Activated CD8-positive, alpha-beta memory T cell treated with anti-CD3 and anti-CD28 coated beads, Interleukin-2, amount 50 U/mL, for 1 hour (primary cell): ENCODE measurements around the gene GDAP2.
A peak's percentile ranks its signal among the peaks of the same experiment; 100 is the strongest.
"Not testable (repeated sequence)": the region's sequence is repeated elsewhere in the genome, so short reads cannot be mapped to it uniquely, and the experiment has no call there.

ENCODE experiments used
- DNase-seq: peaks from one replicate; pipeline ENCODE4 v3.0.0-alpha.2; 2020; ENCODE audit errors: extremely low read depth

GDAP2 gene, protein sequence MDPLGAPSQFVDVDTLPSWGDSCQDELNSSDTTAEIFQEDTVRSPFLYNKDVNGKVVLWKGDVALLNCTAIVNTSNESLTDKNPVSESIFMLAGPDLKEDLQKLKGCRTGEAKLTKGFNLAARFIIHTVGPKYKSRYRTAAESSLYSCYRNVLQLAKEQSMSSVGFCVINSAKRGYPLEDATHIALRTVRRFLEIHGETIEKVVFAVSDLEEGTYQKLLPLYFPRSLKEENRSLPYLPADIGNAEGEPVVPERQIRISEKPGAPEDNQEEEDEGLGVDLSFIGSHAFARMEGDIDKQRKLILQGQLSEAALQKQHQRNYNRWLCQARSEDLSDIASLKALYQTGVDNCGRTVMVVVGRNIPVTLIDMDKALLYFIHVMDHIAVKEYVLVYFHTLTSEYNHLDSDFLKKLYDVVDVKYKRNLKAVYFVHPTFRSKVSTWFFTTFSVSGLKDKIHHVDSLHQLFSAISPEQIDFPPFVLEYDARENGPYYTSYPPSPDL

DNA sequence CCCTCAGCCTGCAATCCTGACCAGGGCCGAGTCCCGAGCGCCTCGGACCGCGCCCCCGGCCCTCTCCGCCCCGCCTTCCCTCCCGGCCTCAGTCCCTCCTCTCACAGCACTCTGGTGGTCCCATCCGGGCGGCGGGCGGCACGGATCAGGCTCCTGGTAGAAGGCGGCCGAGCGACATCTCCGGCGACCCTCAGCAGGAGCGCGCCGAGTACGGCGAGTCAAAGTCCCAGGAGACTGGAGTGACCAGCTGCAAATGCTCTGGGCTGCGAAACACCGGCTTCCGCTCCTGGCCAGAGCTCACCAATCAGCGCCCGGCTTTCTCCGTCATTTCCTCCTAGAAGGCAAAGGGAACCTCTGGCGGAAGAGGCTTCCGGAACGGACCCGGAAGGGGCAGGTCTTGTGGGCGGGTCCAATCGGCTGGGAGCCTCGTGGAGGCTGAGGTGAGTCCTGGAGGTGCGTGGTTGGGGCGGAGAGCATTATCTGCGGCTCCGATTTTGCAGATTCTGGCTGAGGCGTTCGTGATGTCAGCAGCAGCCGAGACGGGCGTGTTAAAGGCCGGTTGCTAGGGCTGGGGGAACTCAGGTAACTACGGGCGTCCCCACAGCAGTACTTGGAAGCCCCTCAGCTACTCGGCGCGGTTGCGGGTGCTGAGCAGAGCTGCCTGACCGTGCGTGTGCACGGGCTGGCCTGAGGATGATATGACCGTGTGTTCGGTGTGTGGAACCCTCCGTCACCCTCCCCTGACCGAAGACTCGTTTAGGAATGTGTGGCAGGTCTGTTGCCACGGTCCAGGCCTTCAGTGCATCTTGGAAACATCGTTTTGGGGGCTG, at the start of gene GDAP2, which contains the start of gene WDR3:
TSS of gene GDAP2 (minus strand) at position 279 of the 830 bp plus-strand sequence. CDS start 9,264 bp downstream, outside the sequence.
TSS of gene WDR3 (plus strand) at position 397 of the 830 bp plus-strand sequence. CDS start 3,581 bp downstream, outside the sequence.
- DNase-seq: peak; percentile 93

DNA sequence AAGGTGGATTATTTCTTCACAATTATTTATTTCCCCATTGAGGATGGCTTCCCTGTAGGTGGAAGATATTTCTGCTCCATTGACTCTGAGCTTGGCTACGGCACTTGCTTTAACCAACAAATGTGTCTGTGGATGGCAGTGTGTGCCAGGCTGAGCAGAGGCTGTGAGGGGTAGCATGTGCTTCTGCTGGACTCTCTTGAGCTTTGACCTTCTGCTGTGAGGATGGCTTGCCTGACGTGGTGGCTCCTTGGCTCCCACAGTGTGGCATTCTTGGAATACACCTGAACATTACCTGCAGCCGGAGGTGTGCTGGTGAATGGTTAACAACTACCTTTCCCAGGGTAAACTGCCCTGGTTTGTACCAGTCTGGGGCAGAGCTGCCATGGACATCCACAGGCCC, 47.0 kb upstream of the GDAP2 start:
- DNase-seq: no peak

DNA sequence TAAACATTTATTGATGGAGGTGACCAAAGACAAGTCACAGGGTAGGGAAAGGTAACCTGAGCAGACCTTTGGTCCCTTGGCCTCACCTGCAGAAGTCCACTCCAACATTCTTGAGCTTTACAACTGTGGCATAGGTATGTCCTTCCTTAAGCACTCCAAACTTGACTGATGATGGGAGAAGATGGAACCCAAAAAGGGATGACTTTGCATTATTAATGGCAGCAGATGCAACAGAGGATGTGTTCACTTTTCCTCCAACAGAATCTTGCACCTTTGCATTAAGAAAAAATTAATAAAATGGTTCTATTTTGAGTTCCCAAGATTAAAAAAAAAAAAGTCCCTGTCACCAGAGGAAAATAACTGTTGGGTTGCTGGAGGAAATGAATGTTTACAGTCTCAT, 42.4 kb upstream of the GDAP2 start:
- DNase-seq: no peak

DNA sequence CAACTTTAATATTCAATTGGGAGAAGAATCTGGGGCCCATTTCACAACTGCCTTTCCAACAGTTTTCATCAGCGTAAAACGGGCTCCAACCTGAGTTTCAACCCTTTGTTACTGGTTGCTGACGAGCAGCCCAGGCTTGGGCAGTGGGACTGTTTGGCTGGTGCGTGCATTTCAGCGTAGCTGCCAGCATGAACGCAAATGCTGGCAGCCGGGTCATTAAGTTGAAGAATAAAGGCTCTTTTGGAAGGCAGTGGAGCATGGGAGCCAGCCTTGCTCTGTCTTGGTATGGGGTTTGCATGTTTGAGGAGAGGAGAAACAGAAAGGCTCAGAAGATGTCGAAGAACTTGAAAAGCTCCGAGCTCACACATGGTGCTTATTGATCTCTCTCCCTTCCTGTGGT, 40.8 kb upstream of the GDAP2 start:
- no peak for DNase-seq

DNA sequence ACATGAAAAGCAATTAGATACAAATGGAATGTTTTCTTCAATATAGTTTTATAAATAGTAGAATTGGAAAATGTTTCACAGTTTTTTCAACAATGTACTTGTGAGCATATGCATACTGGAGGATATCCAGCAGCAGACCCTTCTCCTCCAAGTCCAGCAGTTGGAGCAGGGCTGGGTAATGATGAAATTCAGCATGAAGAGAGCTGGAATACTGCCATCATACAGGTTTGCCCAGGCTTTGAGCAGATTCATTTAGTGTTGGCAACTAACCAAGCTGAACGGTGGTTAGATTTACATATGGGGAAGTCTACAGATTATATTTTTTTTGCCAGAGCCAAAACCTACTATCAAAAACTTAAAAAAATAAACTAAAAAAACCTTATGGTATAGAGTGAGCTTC, 38.5 kb upstream of the GDAP2 start:
- no peak for DNase-seq

DNA sequence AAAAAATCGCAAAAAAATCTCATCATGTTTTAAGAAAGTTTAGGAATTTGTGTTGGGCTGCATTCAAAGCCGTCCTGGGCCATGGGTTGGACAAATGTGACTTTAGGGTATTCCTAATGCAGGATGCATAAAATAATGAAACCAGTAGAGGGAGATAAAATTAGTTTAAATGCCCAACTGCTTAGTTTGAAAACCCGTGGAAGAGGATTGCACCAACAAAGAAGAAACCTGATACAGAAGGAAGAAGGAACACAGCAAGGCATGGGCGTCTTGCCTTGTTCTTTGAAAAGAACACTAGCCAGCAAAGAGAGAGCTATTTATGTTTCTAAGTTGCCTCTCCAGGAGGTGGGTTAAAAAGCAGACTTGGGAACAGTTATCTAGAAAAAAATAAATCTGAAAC, 38.1 kb upstream of the GDAP2 start:
- DNase-seq: no peak

DNA sequence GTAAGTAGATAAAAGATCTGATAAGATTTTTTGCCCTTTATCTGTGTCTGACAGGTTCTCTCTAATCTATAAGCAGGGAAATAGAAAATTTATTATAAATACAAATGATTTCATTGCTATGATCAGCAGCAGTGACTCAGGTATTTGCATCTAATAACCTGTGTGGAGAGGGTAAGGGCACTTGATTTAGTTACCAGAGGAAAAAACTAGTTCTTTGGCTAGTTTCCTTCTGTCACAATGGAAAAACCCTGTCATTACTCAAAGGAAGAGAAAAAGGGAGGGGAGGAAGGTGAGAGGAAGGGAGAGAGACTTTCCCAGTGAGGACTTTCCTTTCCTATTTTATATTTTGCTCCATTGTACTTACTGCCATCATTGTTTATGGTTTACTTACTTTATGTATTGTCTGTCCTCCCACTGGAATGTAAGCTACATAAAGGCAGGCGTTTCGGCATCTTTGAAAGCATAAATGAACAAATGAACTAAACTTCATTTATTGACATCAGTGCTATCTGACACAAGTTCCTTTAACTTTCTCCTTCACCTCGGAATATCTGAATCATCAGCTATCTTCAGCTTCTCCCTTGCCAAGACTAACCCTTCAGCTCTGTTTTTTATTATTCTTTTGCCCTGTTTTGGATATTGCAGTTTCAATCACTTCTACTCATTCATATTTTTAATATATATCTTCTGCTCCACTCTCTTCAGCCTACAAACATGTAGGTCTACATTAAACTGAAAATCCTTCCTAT, 35.0 kb upstream of the GDAP2 start:
- no peak for DNase-seq

DNA sequence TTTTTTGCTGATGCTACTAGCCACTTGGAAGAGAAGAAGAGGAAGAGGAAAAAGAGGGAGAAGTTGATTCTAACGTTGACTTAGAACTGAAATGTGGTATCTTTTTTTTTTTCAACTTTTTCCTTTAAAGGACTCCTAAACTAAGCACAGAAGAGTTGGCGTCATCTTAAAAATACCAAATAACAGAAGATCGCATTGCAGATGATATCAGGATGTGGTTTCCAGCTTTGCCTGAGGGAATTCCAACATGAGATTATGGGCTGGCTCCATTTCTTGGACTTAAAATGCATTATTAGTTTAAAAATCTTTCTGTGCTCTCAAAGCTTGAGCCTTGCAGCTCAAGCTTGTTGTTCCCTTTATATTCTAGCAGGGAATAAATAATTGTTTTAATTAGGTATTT, 29.9 kb upstream of the GDAP2 start:
- DNase-seq: no peak

DNA sequence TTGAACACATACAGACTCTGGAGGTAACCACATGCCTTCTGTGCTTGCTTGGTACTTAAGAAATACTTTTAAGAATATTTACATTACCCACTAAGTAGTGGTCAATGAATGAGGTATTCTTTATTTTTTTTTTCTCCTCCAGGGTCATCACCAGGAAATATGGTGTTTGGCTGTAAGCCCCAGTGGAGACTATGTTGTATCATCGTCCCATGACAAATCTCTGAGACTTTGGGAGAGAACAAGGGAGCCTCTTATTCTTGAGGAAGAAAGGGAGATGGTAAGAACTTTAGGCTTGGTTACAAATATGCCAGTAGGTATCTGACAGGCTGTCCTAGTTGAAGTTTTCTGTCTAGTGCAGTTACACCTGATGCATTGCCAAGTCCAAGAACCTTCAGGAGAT, 23.0 kb upstream of the GDAP2 start:
- DNase-seq: no peak

DNA sequence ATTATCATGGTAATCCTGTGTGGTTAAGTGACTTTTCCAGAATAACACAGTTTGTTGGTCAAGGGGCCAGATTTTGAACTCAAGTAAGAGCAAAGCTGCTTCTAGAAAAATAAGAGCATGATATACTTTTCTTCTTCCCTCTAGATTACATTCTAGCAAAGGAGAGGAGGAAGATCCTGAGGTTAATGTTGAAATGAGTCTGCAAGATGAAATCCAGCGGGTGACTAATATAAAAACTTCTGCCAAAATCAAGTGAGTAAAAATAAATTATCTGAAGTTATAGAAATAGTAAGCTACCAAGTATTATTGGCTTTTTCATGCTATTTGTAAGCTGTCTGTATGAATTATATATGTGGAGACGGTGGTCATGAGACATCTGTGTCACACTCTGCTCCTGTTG, 12.9 kb upstream of the GDAP2 start:
- no peak for DNase-seq

DNA sequence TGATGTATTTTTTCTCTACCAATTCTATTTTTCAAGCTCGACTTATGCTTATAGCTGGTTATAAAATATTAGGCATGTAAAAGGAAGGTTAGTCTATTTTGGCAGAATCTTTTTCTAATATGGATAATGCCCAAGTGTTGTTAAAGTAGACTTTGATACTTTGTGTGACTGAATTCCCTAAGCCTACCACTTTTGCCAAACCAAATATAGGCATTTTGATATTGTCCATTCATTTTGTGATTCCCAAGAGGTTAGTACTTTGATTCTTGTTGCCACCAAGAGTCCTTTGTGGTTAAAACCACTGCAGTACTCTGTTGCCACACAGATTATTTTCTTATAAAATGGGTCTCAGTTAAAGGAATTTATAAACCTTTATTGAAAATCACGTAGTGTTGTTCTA, 4.3 kb upstream of the GDAP2 start:
- no peak for DNase-seq

DNA sequence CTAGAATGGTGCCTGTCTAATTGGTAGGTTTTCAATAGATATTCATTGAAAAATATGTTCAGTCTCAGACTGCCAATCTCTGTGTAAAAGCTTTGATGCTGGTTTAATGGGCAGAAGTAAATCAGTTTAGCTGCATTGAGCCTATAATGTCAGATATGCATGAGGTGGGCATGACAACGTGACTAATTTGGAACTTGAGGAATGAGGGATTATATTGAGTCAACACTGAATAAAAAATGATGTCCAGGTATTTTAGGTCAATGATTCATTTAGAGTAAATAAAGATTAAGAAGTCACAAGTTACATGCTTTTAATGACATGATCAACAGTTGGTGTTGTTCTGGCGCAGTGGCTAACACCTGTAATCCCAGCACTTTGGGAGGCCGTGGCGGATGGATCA, 3.2 kb upstream of the GDAP2 start:
- no peak for DNase-seq

DNA sequence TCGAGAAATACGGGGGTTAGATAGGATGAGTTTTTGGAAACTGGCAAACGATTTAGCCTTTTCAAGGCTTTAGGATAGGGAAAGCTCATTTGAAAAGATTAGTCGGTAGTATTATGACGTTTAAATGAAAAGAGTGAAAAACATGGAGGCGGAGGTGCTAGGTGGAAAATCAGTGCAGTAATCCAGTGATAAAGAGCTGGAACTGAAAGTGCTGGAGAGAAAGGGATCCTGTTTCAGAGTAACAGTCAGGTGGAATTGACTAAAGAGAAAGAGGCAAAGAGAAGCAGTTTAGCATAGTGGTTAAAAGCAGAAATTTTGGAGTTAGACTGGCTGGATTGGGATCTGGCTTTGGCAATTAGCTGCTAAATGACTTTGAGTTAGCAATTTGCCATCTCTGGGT, 1.1 kb upstream of the GDAP2 start:
- DNase-seq: no peak

DNA sequence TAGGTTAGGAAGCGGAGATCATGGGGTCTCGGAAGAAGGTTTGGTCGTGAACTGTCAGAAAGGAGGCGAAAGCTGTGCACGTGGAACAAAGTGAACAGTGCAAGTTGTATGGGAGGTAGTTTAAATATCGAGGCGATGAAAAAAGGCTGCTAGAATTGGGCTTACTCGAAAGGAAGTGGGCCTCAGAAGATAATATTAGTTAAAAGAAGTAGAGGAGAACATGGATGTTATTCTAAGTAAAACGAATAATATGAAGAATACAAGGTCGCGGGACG, 689 bp upstream of the GDAP2 start:
- DNase-seq: no peak

DNA sequence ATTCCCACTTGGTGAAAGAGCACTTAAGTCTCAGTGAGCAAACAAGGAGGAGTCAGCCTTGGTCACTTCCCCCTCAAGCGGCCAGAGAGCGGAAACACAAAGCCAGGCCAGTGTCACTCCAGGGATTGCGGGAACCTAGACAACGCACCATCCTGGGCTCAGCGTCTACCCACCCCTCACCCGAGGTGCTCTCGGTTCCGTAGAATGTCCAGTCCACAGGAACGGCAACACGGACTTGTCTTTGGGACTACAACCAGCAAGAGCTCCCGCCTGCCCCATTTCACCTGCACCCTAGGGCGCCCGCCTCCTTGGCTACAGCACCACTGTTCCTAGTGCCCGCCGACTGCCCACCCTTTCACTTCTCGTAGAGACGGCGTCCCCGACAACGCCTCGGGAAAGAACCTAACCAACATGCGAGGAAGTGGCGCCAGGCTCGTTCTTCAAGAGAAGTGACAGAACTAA, 509 bp downstream of the GDAP2 start:
- DNase-seq: no peak

DNA sequence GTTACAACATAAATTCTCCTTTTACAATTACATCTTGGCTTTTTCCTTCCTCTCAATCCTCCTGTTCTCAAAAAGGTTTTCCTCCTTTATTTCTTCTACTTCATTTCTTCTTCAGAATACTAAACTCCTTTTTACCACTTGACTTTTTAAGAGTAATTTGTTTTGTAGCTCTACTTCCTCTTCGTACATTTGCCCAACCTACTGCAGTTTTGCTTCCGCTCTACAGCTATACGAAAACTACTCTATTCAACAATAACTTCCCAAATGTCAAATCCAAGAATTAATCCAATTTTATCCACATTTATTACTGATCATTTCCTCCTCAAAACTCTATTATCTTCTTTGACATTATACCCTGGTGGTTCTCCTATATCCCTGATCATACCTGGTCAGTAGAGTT, 3.4 kb downstream of the GDAP2 start:
- no peak for DNase-seq

DNA sequence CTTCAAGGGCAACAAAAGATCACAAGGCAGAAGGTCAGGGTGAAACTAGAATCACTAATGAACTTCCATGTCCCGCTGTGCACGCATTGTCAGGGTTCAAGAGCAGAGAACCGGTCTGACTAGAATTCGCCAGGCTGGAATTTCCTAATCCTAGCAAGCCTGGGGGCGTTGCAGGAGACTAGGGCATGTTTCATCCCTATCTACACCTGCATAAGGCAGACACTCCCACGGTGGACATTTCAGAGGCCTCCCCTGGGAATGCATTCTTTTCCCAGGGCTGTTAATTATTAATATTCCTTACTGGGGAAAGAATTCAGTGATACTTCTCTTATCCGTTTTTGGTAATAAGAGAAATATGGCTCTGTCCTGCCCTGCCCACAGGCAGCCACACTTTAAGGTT, 6.7 kb downstream of the GDAP2 start:
- not testable (repeated sequence) for DNase-seq

DNA sequence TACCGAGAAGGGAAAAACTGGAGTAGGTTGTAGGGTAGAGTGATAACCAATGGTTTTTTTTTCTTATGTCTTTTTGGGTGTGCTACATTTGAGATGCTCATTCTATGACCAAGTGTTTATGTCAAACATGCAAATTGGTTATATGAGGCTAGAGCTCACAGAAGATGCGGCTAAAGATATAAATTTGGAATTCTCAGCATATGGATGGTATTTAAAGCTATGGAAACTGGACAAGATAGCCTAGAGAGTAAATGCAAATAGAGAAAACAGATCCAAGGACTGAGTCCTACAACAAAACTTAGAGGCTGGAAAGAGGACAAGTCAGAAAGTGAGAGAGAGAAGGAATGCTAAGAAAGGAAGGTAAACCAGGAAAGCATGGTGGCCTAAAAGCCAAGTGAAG, 7.4 kb downstream of the GDAP2 start:
- DNase-seq: no peak

DNA sequence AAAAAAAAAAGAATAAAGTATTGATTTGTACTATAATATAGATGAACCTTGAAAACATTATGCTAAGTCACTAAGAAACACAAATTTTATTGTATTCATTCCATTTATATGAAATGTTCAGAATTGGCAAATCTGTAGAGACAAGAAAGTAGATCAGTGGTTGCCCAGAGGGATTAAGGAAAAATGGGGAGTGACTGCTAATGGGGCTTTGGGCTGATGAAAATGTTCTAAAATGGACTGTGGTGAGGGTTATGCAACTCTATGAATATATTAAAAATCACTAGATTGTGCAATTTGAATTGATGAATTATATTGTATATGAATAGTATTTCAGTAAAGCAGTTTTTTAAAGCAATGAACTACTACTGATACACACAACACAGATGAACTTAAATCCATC, 10.0 kb downstream of the GDAP2 start:
- DNase-seq: no peak

DNA sequence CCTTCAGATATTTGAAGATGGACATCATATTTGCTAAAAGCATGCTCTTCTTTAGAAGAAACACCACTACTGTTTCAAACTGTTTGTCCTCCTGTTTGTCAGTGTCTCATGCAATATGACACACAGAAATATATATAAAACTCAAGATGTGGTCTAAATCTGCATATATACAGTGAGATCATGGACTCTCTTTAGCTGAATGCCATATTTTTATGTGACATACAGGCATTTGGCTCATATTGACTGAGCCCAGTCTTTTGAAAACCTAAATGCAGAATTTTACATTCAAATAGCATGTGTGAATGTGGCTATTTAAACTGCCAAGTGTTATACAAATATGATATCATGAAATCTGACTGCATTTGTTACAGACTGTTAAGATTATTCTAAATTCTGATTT, 18.4 kb downstream of the GDAP2 start:
- DNase-seq: no peak

DNA sequence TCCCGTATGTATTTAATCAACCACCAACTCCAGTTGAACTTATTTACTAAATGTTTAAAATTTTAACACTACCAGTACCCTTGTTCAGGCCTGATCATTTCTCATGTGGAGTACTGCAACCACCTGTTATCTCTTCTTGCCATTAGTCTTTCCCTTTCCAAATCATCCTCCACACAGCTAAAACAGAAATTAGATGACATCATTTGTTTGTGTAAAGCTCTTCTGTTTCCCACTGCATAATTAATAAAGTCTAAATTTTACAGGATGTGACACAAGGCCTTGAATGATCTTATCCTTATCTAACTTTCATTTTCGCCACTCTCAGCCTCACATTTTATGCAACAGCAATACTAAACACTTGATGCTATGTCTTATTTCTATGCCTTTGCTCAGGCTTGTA, 24.4 kb downstream of the GDAP2 start:
- no peak for DNase-seq

DNA sequence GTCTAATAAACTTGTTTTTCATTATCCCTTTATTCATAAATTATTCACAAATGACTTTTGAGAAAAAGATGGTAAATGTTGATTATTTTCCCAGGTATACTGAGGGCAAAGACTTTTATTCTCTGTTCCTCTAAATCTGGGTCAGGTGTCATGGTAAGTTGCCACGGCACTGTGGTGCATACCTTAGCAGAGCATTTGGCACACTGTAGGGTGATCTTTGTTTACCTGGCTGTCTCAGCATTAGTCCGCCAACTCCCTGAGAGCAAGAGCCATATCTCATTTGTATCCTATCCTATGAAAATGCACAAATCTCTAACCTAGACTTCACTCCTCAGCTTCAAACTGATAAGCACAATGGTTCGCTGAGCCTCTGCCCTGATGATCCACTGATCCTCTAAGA, 24.9 kb downstream of the GDAP2 start:
- DNase-seq: no peak
